GM10266 (cell line): ENCODE results near the gene SFTPA1.
"Not testable (repeated sequence)": the region's sequence is repeated elsewhere in the genome, so short reads cannot be mapped to it uniquely, and the experiment has no call there.

Source experiments
- DNase-seq: peaks from one replicate; pipeline ENCODE4 v3.0.0; 2012; ENCODE audit errors: extremely low spot score
- TF ChIP-seq, protein P1 (sequence below): IDR thresholded peaks from 2 replicates; pipeline ENCODE4 v1.5.1; 2012; ENCODE audit warnings: mild to moderate bottlenecking, low read depth; ENCODE audit not compliant: control insufficient read depth, insufficient read depth; ENCODE audit errors: missing control alignments

Gene SFTPA1

GRCh38 chr10:79582096-79582495 lies 28.6 kb upstream of the SFTPA1 start:
- TF ChIP-seq, protein P1, sequence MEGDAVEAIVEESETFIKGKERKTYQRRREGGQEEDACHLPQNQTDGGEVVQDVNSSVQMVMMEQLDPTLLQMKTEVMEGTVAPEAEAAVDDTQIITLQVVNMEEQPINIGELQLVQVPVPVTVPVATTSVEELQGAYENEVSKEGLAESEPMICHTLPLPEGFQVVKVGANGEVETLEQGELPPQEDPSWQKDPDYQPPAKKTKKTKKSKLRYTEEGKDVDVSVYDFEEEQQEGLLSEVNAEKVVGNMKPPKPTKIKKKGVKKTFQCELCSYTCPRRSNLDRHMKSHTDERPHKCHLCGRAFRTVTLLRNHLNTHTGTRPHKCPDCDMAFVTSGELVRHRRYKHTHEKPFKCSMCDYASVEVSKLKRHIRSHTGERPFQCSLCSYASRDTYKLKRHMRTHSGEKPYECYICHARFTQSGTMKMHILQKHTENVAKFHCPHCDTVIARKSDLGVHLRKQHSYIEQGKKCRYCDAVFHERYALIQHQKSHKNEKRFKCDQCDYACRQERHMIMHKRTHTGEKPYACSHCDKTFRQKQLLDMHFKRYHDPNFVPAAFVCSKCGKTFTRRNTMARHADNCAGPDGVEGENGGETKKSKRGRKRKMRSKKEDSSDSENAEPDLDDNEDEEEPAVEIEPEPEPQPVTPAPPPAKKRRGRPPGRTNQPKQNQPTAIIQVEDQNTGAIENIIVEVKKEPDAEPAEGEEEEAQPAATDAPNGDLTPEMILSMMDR, result no peak
- no peak for DNase-seq

DNA sequence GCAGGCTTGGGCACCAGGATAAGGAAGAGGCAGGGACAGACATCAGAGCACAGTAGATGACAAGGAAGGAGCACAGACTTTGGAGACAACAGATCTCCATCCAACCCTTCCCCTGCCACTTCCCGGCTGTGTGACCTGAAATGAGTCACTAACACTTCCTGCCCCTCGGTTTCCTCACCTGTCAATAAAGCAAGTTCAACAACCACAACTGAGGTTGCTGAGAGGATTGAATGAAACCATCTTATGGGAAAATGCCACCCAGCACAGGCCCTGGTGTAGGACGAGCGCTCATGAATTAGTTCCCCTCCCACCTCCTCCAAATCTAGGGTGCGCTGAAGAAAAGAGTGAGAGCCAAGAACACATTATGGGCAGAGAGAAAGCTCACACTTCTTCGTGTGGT lies 27.8 kb upstream of the SFTPA1 start:
- DNase-seq, result not testable (repeated sequence)

GRCh38 chr10:79583488-79584024 lies 27.2 kb upstream of the SFTPA1 start:
- TF ChIP-seq, protein P1, result no peak
- no peak for DNase-seq

- TF ChIP-seq, protein P1, result no peak
- no peak for DNase-seq
Measured at GRCh38 chr10:79585870-79586527, 24.7 kb upstream of the SFTPA1 start.

- no peak for DNase-seq
- TF ChIP-seq, protein P1, result no peak
Measured at GRCh38 chr10:79586933-79587332, 23.8 kb upstream of the SFTPA1 start.

DNA sequence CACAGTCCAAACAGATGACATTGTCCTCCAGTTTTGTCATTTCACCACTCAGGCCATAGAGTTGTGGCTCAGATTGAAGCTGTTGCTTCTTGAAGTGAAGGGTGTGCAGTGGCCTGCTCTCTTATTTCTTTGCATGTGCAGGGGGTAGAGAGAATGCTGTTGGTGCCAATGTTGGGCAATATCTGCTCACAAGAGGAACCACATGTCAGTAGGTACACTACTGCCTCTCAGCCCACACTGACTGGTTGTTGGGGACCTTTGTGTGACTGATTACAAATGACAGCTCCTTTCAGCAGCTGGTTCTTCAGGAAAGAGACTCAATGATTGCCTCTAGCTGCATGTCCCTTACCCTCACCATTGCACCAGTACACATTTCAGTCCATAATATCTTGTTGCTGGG lies 21.9 kb upstream of the SFTPA1 start:
- DNase-seq, result no peak
- TF ChIP-seq, protein P1, result no peak

- TF ChIP-seq, protein P1, result no peak
- no peak for DNase-seq
Measured at GRCh38 chr10:79593377-79593776, 17.4 kb upstream of the SFTPA1 start.

DNA sequence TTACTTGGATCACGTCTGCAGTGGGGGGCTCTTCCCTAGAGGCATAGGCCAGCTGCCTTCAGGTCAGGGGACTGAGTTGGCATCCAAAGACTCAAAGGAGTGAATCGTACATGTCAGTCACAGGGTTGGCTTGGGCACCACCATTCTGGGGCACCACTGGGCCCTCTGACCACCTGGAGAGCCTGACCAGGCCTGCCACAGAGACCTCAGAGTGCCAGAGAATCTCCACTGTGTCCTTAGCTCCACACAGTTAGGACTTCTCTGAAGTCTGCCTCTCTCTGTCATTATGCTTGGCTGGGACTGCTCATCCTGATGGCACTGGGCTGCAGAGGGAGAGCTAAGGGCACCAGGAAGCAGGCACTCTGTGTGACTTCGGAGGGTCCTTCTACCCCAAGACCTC lies 16.2 kb upstream of the SFTPA1 start:
- DNase-seq, result not testable (repeated sequence)
